Middle frontal gyrus (tissue), 1 donor: Measurements from ENCODE around the gene PRELID1.
"Not testable (repeated sequence)": the region's sequence is repeated elsewhere in the genome, so short reads cannot be mapped to it uniquely, and the experiment has no call there.

Source experiments
- DNase-seq: peaks from one replicate; pipeline ENCODE4 v3.0.0-alpha.2; 2015; ENCODE audit warnings: low spot score; ENCODE audit errors: extremely low spot score

Gene PRELID1

DNA sequence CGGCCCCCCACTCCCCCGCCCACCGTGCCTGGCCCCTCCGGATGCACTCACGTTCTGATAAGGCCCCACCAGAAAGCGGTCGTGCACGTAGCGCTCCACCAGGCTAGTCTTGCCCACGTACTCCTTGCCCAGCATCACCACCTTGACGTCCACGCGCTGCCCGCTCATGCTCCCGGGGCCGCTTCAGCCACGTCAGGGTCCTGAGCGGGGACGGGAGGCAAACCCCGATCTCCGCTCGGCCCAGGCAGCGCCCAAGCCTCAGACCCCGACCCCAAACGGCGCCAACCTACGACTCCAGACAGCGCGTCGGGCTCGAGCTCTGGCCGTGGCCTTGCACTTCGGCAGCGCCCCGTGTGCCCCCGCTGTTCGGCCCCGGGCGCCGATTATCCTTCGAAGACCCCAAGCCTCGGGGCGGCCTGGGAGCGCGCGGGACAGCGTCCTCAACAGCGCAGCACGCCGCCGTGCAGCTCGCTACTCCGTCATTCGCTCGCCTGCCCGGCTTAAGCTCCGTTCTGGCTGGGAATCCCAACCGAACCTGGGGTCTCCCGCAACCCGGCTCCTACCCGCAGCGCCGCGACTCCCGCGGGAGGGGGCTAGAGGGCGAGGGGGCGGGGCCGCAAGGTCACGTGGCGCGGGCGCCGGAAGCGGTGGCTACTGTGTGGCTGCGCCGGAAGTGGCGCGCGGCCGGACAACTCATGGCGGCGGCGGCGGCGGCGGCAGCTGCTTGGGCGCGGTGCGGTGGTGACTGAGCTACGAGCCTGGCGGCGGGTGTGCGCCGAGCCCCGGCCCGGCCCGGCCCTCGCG is at the start of gene PRELID1, which contains the start of gene RAB24:
TSS of gene PRELID1 (plus strand) at position 679 of the 804 bp plus-strand sequence. CDS start 187 bp downstream, outside the sequence.
TSS of gene RAB24 (minus strand) at position 599 of the 804 bp plus-strand sequence. CDS start at position 168, 431 bp downstream.
- DNase-seq = peak; percentile 80

DNA sequence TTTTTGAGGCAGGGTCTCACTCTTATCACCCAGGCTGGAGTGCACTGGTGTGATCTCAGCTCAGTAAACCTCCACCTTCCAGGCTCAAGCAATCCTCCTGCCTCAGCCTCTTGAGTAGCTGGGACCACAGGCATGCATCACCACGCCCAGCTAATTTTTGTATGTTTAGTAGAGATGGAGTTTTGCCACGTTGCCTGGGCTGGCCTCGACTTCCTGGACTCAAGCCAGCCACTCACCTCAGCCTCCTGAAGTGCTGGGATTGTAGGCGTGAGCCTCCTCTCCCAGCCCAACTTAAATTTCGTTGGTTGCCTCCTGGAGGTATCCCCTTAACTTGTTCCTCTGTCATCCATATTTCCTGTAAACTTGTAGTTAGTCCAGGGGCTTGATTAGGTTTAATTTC is 47.3 kb upstream of the PRELID1 start:
- DNase-seq = no peak

DNA sequence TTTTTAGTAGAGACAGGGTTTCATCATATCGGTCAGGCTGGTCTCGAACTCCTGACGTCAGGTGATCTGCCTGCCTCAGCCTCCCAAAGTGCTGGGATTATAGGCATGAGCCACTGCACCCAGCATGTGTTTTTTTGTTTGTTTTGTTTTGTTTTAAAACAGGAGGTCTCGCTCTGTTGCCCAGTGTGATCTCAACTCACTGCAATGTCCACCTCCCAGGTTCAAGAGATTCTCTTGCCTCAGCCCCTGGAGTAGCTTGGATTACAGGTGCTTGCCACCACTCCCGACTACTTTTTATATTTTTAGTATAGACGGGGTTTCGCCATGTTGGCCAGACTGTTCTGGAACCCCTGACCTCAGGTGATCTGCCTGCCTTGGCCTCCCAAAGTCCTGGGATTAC is 44.9 kb upstream of the PRELID1 start:
- not testable (repeated sequence) for DNase-seq

GRCh38 chr5:177260961-177261360 is 42.6 kb upstream of the PRELID1 start:
- DNase-seq = no peak

- no peak for DNase-seq
Observed at GRCh38 chr5:177261510-177261909, 42.1 kb upstream of the PRELID1 start.

DNA sequence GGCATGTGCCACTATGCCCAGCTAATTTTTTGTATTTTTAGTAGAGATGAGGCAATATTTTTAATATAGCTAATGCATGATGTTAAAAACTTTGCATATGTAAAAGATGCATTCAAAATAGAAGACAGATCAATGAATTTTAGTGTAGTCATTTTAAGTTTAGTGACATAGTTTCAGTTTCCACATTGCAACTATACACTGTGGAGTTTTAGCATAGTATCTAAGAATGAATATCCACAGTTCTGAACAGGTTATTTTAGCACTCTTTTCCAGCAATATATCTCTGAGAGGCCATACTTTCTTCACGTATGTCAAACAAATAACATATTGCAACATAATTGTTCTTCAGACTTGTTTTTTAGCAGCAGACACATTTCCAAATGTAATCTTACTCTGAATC is 39.4 kb upstream of the PRELID1 start:
- DNase-seq = no peak

DNA sequence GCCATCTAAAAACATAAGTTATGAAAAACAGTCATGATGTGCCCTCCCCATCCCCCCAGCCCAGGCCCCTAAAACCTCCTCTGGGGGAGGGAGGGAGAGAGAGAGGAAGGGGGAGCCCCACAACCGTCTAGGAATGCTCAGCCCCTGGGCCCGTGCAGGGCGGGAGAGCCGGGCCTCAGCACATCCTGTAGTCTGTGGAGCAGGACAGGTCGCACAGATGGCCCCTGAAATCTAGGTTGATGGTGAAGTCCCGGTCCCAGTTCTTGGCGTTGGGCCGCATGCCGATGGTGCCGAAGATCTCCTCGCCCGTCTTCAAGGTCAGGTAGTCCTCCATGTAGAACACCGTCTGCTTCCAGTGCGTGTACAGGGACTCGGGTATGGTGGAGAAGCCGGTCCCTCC is 38.2 kb upstream of the PRELID1 start:
- no peak for DNase-seq

GRCh38 chr5:177269232-177269895 is 34.2 kb upstream of the PRELID1 start:
- DNase-seq = no peak

GRCh38 chr5:177269976-177270375 is 33.6 kb upstream of the PRELID1 start:
- no peak for DNase-seq

DNA sequence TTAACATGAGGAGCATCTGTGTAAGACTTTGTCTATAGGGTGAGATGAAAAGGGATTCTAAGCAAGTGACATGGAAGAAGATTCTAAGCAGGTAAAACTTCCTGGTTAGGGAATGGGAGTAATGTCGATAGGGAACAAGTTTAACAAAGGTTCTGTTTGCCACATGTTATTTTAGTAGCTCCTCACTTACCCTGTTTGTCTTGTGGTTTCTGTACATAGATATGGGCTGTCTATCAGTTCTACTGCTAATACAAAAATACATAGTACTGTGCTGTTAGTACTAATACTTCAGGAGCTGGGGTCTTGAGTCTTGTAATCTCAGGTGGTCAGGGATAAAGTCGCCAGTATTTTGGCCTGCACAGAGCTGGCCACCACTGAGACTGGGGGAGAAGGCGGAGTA is 32.9 kb upstream of the PRELID1 start:
- DNase-seq = no peak

GRCh38 chr5:177271113-177271512 is 32.5 kb upstream of the PRELID1 start:
- no peak for DNase-seq

DNA sequence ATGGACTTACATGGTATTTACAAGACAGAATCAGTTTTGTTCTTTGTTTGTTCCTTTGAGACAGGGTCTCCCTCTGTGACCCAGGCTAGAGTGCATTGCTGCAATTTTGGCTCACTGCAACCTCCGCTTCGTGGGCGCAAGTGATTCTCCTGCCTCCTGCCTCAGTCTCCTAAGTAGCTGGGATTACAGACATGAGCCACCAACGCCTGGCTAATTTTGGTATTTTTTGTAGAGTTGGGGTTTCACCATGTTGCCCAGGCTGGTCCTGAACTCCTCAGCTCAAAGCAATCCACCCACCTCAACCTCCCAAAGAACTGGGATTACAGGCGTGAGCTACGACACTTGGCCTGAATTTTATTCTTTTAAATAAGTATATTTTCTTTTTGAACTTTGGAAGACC is 27.7 kb upstream of the PRELID1 start:
- DNase-seq = no peak

- no peak for DNase-seq
Observed at GRCh38 chr5:177276886-177277285, 26.7 kb upstream of the PRELID1 start.

GRCh38 chr5:177288191-177288590 is 15.4 kb upstream of the PRELID1 start:
- no peak for DNase-seq

GRCh38 chr5:177290816-177291596 is 12.6 kb upstream of the PRELID1 start:
- DNase-seq = no peak

GRCh38 chr5:177291735-177292134 is 11.9 kb upstream of the PRELID1 start:
- no peak for DNase-seq

DNA sequence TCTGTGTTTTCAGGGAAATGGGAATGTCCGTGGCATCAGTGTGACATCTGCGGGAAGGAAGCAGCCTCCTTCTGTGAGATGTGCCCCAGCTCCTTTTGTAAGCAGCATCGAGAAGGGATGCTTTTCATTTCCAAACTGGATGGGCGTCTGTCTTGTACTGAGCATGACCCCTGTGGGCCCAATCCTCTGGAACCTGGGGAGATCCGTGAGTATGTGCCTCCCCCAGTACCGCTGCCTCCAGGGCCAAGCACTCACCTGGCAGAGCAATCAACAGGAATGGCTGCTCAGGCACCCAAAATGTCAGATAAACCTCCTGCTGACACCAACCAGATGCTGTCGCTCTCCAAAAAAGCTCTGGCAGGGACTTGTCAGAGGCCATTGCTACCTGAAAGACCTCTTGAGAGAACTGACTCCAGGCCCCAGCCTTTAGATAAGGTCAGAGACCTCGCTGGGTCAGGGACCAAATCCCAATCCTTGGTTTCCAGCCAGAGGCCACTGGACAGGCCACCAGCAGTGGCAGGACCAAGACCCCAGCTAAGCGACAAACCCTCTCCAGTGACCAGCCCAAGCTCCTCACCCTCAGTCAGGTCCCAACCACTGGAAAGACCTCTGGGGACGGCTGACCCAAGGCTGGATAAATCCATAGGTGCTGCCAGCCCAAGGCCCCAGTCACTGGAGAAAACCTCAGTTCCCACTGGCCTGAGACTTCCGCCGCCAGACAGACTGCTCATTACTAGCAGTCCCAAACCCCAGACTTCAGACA is 9.6 kb upstream of the PRELID1 start:
- DNase-seq = no peak

GRCh38 chr5:177294632-177295031 is 9.0 kb upstream of the PRELID1 start:
- DNase-seq = no peak

GRCh38 chr5:177295924-177296323 is 7.7 kb upstream of the PRELID1 start:
- no peak for DNase-seq

DNA sequence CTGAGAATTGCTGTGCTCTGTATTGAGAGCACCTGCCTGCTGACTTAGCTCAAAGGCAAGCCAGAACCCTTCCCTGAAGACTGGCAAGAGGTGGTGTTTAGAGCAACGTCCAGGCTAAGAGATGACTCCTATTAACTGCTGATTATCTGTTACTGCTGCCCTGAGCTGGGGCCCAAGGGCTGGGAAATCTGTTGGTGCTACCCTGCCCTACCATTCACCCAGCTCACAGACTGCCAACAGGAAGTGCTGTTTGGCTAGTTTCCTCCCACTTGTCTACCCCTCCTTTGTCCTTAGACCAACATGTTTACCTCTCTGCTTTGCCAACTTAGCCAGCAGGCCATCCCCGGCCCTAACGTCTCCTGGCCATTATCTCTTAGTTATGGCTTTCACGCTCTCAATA is 7.0 kb upstream of the PRELID1 start:
- no peak for DNase-seq

DNA sequence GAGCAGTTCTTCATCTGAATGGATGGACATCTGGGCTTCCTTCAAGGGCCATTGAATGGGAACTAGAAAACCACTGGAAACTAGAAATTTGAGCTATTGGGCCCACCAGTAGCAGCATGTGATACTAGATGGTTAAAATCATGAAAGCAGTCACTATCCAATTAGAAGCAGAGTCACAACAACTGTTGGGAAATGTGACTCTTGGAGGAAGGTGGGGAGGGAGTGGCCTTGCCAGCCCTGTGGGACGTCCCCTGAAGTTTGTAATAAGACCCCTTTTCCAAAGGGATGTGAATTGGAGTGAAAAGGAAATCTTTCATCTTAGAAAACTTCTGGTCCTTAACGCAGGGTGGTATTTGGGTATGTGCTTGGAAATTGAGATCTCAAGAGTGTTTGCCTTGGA is 5.7 kb upstream of the PRELID1 start:
- no peak for DNase-seq
